Measurements from ENCODE around the gene LRRC39. TPM values are rescaled to one million over a fixed set of nuclear protein-coding genes. Genes with fewer than 3 reads are reported as not detected.

LRRC39 gene
- total RNA-seq, 4 donors from 2014 or later, result 0.18 to 0.57 TPM; not detected in 2

DNA sequence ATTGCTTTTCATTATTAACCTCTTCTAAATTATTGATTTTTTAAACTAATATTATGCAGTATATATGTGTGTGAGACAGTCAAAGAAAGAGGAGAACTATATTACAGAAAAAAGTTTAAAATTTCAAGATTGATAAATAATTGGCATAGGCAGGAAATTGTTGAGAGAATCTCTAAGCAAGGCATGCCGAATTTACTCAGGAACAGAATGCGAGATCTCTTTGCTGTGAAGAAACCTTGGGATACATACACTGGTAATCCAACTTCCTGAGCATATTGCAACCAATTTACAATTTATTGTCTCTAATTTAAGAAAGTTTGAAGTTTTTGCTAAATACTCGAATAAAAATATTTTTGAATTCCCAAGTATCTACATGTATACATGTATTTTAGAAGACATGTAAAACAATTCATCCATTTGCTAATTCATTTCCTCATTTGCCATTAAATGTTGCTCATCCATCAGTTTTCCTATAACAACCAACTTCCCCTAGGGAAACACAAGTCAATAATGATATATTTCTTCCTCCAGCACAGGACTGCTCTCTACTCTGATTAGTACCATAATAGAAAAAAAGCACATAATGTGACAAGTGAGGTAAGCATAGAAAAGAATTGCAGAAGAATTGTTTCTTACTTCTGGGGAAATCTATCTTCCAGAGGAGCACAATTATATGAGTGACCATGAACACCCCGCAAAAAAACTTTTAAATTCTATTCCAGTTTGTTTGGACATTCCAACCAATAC is 588 bp downstream of the LRRC39 start:
- Histone ChIP-seq H3K36me3 (no peaks in the 10 kb centered on the region), H3K9me3 (no peaks in the 10 kb centered on the region), H3K27ac (no peak overlapping the region), H3K4me1 (no peaks in the 10 kb centered on the region), H3K27me3 (no peaks in the 10 kb centered on the region), H3K4me3 (no peak overlapping the region)
- intact Hi-C loops (cut with DNase I), result no loop called here
- no peak for DNase-seq
- TF ChIP-seq, protein P1, sequence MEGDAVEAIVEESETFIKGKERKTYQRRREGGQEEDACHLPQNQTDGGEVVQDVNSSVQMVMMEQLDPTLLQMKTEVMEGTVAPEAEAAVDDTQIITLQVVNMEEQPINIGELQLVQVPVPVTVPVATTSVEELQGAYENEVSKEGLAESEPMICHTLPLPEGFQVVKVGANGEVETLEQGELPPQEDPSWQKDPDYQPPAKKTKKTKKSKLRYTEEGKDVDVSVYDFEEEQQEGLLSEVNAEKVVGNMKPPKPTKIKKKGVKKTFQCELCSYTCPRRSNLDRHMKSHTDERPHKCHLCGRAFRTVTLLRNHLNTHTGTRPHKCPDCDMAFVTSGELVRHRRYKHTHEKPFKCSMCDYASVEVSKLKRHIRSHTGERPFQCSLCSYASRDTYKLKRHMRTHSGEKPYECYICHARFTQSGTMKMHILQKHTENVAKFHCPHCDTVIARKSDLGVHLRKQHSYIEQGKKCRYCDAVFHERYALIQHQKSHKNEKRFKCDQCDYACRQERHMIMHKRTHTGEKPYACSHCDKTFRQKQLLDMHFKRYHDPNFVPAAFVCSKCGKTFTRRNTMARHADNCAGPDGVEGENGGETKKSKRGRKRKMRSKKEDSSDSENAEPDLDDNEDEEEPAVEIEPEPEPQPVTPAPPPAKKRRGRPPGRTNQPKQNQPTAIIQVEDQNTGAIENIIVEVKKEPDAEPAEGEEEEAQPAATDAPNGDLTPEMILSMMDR (IDR thresholded peaks at IDR 0.05), result no peak
- TF ChIP-seq POLR2A (IDR thresholded peaks at IDR 0.05), result no peak
- 84 to 92% methylated on average over 4 of the region's 4 CpGs for WGBS, 2 donors

DNA sequence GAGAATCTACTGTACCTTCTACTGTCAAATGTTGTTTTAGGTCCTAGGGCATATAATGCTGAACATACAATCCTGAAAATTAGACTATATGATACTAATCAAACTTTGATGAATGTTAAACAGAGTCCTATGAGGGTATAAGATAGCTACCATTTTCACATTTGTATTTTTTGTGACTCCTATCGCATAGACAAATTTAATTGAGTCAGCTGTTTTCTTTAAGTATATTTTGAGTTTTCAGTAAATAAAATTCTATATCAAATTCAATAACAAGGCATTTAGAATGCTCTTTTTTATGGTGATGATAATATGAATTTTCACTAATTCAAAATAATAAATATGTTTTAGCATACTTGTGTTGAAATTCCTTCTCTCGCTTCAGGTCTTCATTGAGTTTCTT is 10.0 kb downstream of the LRRC39 start:
- H3K27me3 ChIP-seq, result no peaks in the 10 kb centered on the region
- 94 to 97% methylated on average over 2 of the region's 2 CpGs for WGBS, 2 donors

DNA sequence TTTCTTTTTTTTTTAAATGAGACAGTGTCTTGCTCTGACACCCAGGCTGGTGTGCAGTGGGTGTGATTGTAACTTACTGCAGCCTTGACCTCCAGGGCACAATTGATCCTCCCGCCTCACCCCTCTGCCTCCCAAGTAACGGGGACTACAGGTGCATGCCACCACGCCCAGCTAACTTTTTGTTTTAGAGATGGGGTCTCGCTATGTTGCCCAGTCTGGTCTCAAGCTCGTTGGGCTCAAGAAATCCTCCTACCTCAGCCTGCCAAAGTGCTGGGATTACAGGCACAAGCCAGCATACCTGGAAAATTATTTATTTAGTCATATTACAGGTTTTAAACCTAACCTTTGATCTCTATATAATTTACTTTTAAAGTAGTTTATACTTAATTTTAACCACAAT is 13.4 kb downstream of the LRRC39 start:
- TF ChIP-seq, protein P1 (IDR thresholded peaks at IDR 0.05), result no peak
- TF ChIP-seq POLR2A (IDR thresholded peaks at IDR 0.05), result no peak
- Histone ChIP-seq H3K27me3 (no peaks in the 10 kb centered on the region), H3K4me1 (no peaks in the 10 kb centered on the region), H3K4me3 (no peak overlapping the region), H3K27ac (no peak overlapping the region), H3K9me3 (no peaks in the 10 kb centered on the region), H3K36me3 (no peaks in the 10 kb centered on the region)
- DNase-seq, result no peak
- intact Hi-C loops (cut with DNase I), result no loop called here
- WGBS, 2 donors, result 85 to 86% methylated on average over 5 of the region's 5 CpGs

More for the DNA sequence above, 10.0 kb downstream of the LRRC39 start:
- Histone ChIP-seq H3K27ac (no peak overlapping the region), H3K9me3 (no peaks in the 10 kb centered on the region), H3K4me1 (no peaks in the 10 kb centered on the region), H3K4me3 (no peak overlapping the region), H3K36me3 (no peaks in the 10 kb centered on the region)
- intact Hi-C loops (cut with DNase I), result no loop called here
- no peak for DNase-seq
- TF ChIP-seq, protein P1 (IDR thresholded peaks at IDR 0.05), result no peak
- no peak for TF ChIP-seq POLR2A (IDR thresholded peaks at IDR 0.05)

- TF ChIP-seq, protein P1 (IDR thresholded peaks at IDR 0.05), result no peak
- no peak for TF ChIP-seq POLR2A (IDR thresholded peaks at IDR 0.05)
- DNase-seq, result no peak
- H3K4me3 ChIP-seq, result no peak overlapping the region
- no peak overlapping the region for H3K27ac ChIP-seq
- no peaks in the 10 kb centered on the region for H3K4me1 ChIP-seq
- no peaks in the 10 kb centered on the region for H3K27me3 ChIP-seq
- WGBS, 2 donors, result 65 to 71% methylated on average over 2 of the region's 2 CpGs
- intact Hi-C loops (cut with DNase I), result no loop called here
- H3K9me3 ChIP-seq, result no peaks in the 10 kb centered on the region
- no peaks in the 10 kb centered on the region for H3K36me3 ChIP-seq
Measured at GRCh38 chr1:100164216-100164615, 13.8 kb downstream of the LRRC39 start.

GRCh38 chr1:100162881-100163280 is 15.2 kb downstream of the LRRC39 start:
- Histone ChIP-seq H3K27ac (no peak overlapping the region), H3K9me3 (no peaks in the 10 kb centered on the region), H3K36me3 (no peaks in the 10 kb centered on the region), H3K4me3 (no peak overlapping the region), H3K4me1 (no peaks in the 10 kb centered on the region), H3K27me3 (no peaks in the 10 kb centered on the region)
- TF ChIP-seq, protein P1 (IDR thresholded peaks at IDR 0.05), result no peak
- no peak for TF ChIP-seq POLR2A (IDR thresholded peaks at IDR 0.05)
- no peak for DNase-seq
- intact Hi-C loops (cut with DNase I), result no loop called here

Data from esophagus squamous epithelium (tissue), 5 donors.